ENCODE data around the gene ADA.
A peak's percentile ranks its signal among the peaks of the same experiment; 100 is the strongest.

ADA gene

DNA sequence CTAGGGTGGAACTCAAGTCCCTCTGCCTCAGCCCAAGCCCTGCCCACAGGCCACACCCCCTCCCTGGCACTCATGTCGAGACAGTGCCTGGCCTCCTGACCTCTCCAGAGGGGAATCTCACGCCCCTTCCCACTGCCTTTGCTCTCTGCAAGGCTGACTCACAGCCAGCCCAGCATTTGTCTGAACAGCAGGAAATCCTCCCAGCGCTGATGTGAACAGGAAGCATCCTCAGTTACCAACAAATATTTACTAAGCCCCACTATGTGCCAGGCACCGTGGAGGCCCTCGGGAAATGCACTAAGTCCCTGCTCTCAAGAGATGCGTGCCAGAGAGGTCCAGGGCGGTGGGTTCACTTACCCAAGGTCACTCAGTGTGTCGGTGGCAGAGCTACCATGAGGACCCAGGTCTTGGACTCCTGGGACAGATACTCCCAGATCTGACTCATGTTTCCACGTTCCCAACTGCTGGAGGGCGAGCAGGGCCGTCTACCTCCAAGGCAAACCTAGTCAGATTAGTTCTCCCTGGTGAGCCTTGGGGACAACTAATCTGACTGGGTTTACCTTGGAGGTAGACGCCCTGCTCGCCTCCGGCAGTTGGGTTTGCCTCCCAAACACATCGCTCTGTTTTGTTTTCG is 7.8 kb downstream of the ADA start:
- DNase-seq = no peak

- DNase-seq = no peak
These were observed 8.4 kb downstream of the ADA start for GRCh38 chr20:44643154-44643519.

DNA sequence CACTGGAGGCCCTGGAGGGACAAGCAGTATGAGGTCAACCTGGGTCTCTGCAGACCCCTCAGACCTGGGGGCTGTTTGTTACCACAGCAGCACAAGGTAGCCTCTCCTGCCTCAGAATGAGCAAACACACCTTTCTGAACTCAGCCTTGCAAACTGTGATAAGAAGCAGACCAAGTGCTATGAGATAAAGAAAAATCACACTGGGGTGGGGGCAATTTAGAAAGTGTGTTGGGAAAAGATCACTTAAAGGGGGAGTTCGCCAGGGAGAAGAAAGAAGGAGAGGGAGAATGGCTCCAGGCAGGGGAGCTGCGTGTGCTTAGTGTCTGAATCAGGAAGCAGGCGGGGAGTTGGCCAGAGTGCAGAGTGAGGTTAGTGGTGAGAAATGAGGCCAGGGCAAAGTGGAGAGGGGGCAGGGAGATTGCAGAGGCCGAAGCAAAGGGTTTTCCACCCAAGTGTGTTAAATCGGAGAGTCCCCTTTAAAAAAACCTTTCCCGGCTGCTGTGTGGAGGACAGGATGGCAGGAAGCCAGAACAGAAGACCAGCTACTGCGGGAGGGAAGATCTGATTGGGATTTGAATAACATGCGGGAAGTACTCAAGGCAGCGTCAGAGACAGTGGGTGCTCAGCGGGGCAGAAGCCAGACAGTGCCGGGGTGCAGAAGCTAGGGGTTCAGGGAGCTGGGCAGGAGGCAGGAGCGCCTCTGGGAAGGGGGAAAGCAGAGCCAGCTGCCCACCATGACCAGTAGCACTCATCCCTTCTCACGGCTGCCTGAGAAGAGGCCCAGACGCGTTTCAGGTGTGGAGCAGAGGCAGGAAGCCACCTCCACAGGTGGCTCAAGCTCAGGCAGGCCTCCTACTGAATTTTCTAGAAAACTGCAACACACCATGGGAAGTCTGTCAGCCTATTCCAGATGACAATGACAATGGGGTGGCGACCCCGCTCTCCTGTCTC is 9.0 kb downstream of the ADA start:
- peak; percentile 41 for DNase-seq

DNA sequence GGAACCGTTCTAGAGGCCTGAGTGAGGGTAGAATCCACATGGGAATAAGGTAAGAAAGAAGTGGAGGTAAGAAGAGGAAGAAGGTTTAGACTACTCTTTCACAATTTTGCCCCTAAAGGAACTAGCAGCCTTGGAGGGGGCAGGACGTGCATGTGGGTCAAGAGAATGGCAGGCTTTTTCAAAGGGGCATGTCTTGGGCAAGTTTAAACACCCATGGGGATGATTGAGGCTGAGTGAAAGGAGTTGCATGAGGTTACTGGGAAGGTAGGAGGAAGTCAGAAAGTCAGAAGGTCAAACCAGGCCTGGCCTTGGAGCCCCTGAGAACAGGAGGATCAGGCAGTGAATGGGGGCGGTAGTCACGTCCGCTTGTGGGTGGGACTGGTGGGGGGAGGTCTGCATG is 10.2 kb downstream of the ADA start:
- DNase-seq = no peak

- DNase-seq = no peak
These were observed 11.0 kb downstream of the ADA start for GRCh38 chr20:44640522-44640921.

- DNase-seq = no peak
These were observed 13.8 kb downstream of the ADA start for GRCh38 chr20:44637522-44638372.

DNA sequence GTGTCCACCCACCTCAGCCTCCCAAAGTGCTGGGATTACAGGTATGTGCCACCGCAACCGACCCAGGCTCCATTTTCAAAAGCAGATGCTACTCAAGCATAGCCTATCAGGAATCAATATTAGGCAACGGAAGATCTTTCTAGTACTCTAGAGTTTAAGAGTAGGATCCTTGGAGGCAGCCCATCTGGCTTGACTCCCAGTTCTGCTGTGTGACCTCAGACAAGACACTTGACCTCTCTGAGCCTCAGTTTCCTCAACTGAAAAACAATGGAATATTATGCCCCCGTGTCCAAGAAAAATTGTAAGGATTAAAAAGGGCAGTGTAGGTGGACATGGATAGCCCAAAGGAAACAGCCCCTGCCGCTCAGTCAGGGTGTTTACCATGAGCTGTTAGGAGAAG is 14.5 kb downstream of the ADA start:
- no peak for DNase-seq

DNA sequence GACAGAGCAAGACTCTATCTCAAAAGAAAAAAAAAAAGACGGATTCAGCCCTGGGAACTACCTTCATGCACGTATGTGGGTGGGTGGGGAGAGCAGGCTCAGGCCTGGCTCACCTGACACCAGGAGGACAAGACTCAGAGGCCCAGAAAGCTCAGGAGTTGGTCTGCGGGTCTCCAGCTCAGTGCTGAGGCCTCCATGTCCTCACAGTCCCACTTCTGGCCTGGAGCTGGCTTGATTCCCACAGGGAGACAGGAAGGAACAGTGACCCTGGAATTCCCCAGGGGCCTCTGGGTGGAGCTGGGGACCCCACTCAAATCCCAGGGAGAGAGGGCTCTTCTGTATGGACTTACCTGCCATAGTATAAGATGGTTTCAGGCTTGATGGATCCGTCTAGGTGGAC is 15.6 kb downstream of the ADA start:
- DNase-seq = no peak

DNA sequence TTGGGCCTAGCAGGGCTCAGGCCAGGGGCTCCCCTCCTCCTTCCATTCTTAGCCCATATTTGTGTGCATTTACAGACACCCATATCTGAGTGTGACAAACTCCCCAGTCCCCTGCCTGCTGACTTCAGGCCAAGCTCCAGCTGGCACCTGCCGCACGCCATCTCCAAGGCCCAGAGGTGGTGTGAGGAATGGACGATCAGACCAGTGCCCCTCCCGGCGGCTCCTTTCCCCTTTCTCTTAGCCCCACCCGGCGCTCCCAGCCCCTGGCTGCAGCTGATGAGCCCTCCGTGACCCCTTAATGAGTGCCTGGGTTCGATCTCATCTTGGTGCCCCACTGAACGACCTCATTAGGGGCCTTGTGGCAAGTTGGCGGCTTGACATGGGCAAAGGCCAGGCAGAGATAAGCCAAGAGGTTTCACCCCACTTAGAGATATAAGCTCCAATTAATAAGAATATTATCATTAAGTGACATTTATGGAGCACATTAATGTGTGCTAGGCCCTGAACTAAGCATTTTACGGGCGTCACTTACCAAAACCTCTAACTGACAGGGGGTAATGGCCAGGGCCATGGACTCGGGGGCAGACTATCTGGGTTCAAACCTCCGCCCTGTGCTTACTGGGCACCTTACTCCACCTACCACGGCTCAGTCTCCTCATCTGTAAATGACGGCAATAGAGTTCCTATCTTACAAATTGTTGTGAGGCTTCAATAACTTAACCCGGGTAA is 17.5 kb downstream of the ADA start:
- DNase-seq = no peak

- DNase-seq = no peak
These were observed 18.2 kb downstream of the ADA start for GRCh38 chr20:44633187-44633810.

GRCh38 chr20:44632103-44632752 is 19.3 kb downstream of the ADA start:
- DNase-seq = no peak

- no peak for DNase-seq
These were observed 21.2 kb downstream of the ADA start for GRCh38 chr20:44630297-44630696.

DNA sequence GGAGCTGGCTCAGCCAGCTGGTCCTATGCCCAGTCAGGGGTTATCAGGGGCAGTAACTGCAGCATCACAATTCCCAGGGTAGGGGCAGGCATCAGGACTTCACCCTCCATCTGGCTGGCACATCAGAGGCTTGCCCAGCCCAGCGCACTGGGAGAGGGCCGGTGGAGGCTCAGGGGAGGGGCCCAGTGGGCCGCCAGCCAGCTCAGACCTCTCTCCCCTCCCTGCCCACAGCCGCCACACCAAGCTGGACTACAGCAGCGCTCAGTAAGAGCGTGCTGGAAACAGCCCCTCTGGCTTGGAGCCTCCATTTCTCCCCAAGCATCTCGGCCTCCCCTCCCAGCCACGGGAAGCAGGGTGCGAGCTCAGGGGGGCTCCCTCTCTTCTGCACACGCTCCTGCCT is 22.0 kb downstream of the ADA start:
- no peak for DNase-seq

- no peak for DNase-seq
These were observed 22.5 kb downstream of the ADA start for GRCh38 chr20:44629017-44629385.

- no peak for DNase-seq
These were observed 24.0 kb downstream of the ADA start for GRCh38 chr20:44627364-44628010.

GRCh38 chr20:44626278-44626677 is 25.2 kb downstream of the ADA start:
- DNase-seq = no peak

- DNase-seq = no peak
These were observed 26.1 kb downstream of the ADA start for GRCh38 chr20:44625361-44625760.

- no peak for DNase-seq
These were observed 26.7 kb downstream of the ADA start for GRCh38 chr20:44624743-44625271.

GRCh38 chr20:44624152-44624551 is 27.3 kb downstream of the ADA start:
- no peak for DNase-seq

DNA sequence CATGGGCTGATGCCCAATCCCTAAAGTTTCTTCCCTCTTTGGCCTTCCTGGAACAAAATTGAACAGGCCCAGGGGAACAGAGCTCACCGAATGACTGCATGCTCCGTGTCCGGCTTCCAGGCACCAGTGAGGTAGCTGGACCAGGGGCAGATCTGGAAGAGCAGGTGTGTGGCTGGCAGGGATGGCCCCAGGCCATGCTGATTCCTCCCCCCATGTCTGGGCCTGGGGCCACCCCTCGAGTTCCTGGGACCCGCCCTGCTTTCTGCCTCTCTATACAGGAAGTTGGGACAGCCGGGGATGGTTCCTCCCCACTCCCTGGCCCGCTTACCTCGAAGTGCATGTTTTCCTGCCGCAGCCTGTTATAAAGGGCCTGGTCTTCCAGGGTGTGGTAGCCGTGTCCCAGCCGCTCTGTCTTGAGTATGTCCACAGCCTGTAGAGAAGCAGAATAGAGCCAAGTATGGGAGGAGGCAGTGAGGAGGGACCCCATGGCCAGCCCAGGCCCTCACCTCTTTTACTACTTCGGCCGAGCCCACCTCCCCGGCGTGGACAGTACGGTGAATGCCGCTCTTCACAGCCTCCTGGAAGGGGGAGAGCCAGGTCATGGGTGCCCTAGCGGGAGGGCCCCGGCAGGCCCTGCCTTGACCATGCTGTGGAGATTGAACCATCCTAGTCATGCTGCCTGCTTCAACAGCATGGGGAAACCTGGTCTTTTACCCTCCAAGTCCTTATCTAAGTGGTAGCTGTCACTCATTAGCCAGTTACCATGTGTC is 28.8 kb downstream of the ADA start:
- no peak for DNase-seq
